Endothelial cell of umbilical vein (primary cell): ENCODE measurements around the gene SORCS2. TPM values are rescaled to one million over a fixed set of nuclear protein-coding genes. Genes with fewer than 3 reads are reported as not detected.

Source experiments
- BruUV-seq: library from RNA; stranded (reverse); fragments of 400-500 nt; replicated peaks from 2 replicates; lab custom pipeline; 2021; lab: Mats Ljungman, UMichigan
- CTCF ChIA-PET: fragments of 300-600, 350-600 bp; sonication (Branson Sonifier 250); formaldehyde crosslinking; loops from one replicate; lab custom pipeline; 2021; ENCODE audit warnings: antibody characterized with exemption, inconsistent platforms; lab: Charles Lee
- POLR2A ChIA-PET: fragments of 300-600, 350-600 bp; sonication (Branson Sonifier 250); formaldehyde crosslinking; loops from one replicate; lab custom pipeline; 2021; ENCODE audit warnings: antibody characterized with exemption, inconsistent platforms; lab: Charles Lee
- DNase-seq: peaks from one replicate; pipeline ENCODE4 v3.0.0-alpha.2; 2011; ENCODE audit warnings: low read depth, low spot score
- FAIRE-seq: peaks from 2 replicates; lab custom pipeline; 2011; peaks lifted over from hg19 to GRCh38; lab: Jason Lieb, UNC
- H2AFZ ChIP-seq: 2 replicates; pipeline ENCODE4 v1.6.0; 2012; ENCODE audit warnings: low read depth, low read length, control low read depth, inconsistent platforms
- H3K27ac ChIP-seq: 2 replicates; pipeline ENCODE4 v1.5.1; 2011; ENCODE audit warnings: low read depth, mild to moderate bottlenecking, control low read depth, low read length, moderate library complexity; ENCODE audit not compliant: insufficient read depth
- H3K27me3 ChIP-seq, 2 experiments: 2 replicates each; pipeline versions ENCODE4 v1.6.0 to v1.6.1; 2011; ENCODE audit warnings: low read length in 2 of 2, mixed read lengths in 1 of 2; ENCODE audit not compliant: control insufficient read depth in 2 of 2, insufficient read depth in 2 of 2
- H3K36me3 ChIP-seq, 2 experiments: 2 replicates in 1 of 2; 3 replicates in 1 of 2; pipeline ENCODE4 v1.5.1; 2011; ENCODE audit warnings: low read length in 2 of 2, mild to moderate bottlenecking in 1 of 2, moderate library complexity in 1 of 2; ENCODE audit not compliant: control insufficient read depth in 2 of 2, insufficient read depth in 2 of 2; ENCODE audit errors: extremely low read depth in 1 of 2
- H3K4me1 ChIP-seq: 3 replicates; pipeline ENCODE4 v1.5.1; 2011; ENCODE audit warnings: mild to moderate bottlenecking, low read length; ENCODE audit not compliant: control insufficient read depth, insufficient read depth; ENCODE audit errors: extremely low read depth
- H3K4me2 ChIP-seq: 2 replicates; pipeline ENCODE4 v1.6.1; 2011; ENCODE audit warnings: low read length, control low read depth, mixed read lengths; ENCODE audit not compliant: insufficient read depth
- H3K4me3 ChIP-seq, 3 experiments: fragments of 200-600 bp in 1 of 3; sonication (generic), shearing (Covaris generic) in 1 of 3; replicated peaks in 1 of 3; 2 replicates each; pipeline ENCODE4 v1.5.1; 2011 to 2016; ENCODE audit warnings: control low read depth in 3 of 3, low read length in 3 of 3, mild to moderate bottlenecking in 2 of 3, inconsistent platforms in 1 of 3, low read depth in 1 of 3, moderate library complexity in 1 of 3; ENCODE audit not compliant: insufficient read depth in 1 of 3
- H3K79me2 ChIP-seq: 2 replicates; pipeline ENCODE4 v1.6.0; 2012; ENCODE audit warnings: low read length, inconsistent platforms; ENCODE audit not compliant: control insufficient read depth, insufficient read depth
- H3K9ac ChIP-seq: replicated peaks from 2 replicates; pipeline ENCODE3; 2011; ENCODE audit warnings: low read length, control low read depth; ENCODE audit not compliant: insufficient read depth; ENCODE audit errors: extremely low read depth
- H3K9me1 ChIP-seq: replicated peaks from 3 replicates; pipeline ENCODE4 v1.6.0; 2011; ENCODE audit warnings: mild to moderate bottlenecking, low read length; ENCODE audit not compliant: control insufficient read depth, insufficient read depth; ENCODE audit errors: extremely low read depth
- H3K9me3 ChIP-seq: replicated peaks from 2 replicates; pipeline ENCODE4 v1.5.1; 2012; ENCODE audit warnings: low read length, inconsistent platforms; ENCODE audit not compliant: control insufficient read depth, insufficient read depth
- H4K20me1 ChIP-seq: replicated peaks from 2 replicates; pipeline ENCODE3; 2011; ENCODE audit warnings: mild to moderate bottlenecking, low read length; ENCODE audit not compliant: control insufficient read depth, insufficient read depth; ENCODE audit errors: extremely low read depth
- CTCF ChIP-seq, 2 donors: IDR thresholded peaks; 1 replicate in 1 of 2; 2 replicates in 1 of 2; pipeline ENCODE4 v1.5.1; 2011; ENCODE audit warnings: low read length in 2 of 2, mild to moderate bottlenecking in 2 of 2, moderate library complexity in 2 of 2, control low read depth in 1 of 2, inconsistent platforms in 1 of 2, low read depth in 1 of 2; ENCODE audit not compliant: insufficient read depth in 1 of 2; ENCODE audit errors: extremely low read depth in 1 of 2
- EZH2 ChIP-seq: IDR thresholded peaks from 2 replicates; pipeline ENCODE4 v1.6.1; 2012; ENCODE audit warnings: borderline replicate concordance, low read depth, mild to moderate bottlenecking, moderate library complexity, low read length, inconsistent platforms; ENCODE audit not compliant: severe bottlenecking
- FOS ChIP-seq: IDR thresholded peaks from 2 replicates; pipeline ENCODE4 v1.6.1; 2011; ENCODE audit warnings: mild to moderate bottlenecking, low read length, moderate library complexity, borderline replicate concordance; ENCODE audit not compliant: insufficient read depth
- GATA2 ChIP-seq: IDR thresholded peaks from 2 replicates; pipeline ENCODE4 v1.7.0; 2011; ENCODE audit warnings: low read depth, mild to moderate bottlenecking, moderate library complexity, mixed read lengths, low read length; ENCODE audit not compliant: insufficient read length, insufficient read depth
- JUN ChIP-seq: IDR thresholded peaks from 2 replicates; pipeline ENCODE4 v1.6.1; 2011; ENCODE audit warnings: borderline replicate concordance, low read depth; ENCODE audit not compliant: insufficient read length, insufficient read depth
- MAX ChIP-seq: IDR thresholded peaks from 2 replicates; pipeline ENCODE4 v1.6.1; 2011; ENCODE audit not compliant: insufficient read depth, insufficient read length
- MYC ChIP-seq: IDR thresholded peaks from one replicate; pipeline ENCODE4 v1.6.1; 2011; ENCODE audit warnings: mild to moderate bottlenecking, low read depth, low read length
- POLR2A ChIP-seq: IDR thresholded peaks from 2 replicates; pipeline ENCODE4 v1.6.1; 2012; ENCODE audit warnings: low read depth, mild to moderate bottlenecking, control low read depth, low read length
- POLR2AphosphoS5 ChIP-seq: IDR thresholded peaks from 2 replicates; pipeline ENCODE4 v1.6.1; 2012; ENCODE audit warnings: low read depth, mild to moderate bottlenecking, control low read depth, low read length, moderate library complexity; ENCODE audit not compliant: insufficient read depth
- dilution Hi-C: fragments of 300-500 bp; cut with MboI; formaldehyde crosslinking; loops from one replicate; pipeline ENCODE4 v1.15.0; 2019; ENCODE audit warnings: low sequenced_read_pairs; ENCODE audit not compliant: extremely low pct_ligation_motif_present
- intact Hi-C: fragments of 100-400 bp; cut with micrococcal nuclease; formaldehyde crosslinking; loops from one replicate; pipeline ENCODE4 v1.10.0; 2022
- polyA plus RNA-seq, 4 experiments: library from polyadenylated mRNA; depleted of rRNA in 3 of 4; stranded (reverse) in 3 of 4; unstranded in 1 of 4; fragments of >200 nt; gene quantifications; 2 replicates each; pipeline versions ENCODE4 v1.2.1 to v1.2.3, GENCODE V29; 2011 to 2012; ENCODE audit warnings: missing spikeins in 1 of 4
- total RNA-seq: library from RNA; stranded (reverse); gene quantifications from 2 replicates; pipeline ENCODE4 v1.2.3, GENCODE V29; 2021

SORCS2 gene
- total and polyA plus RNA-seq, 2 donors (not counting 3 experiments of a cell fraction or from before 2014, with no cell fraction given): not detected

- Histone ChIP-seq H3K4me3 (no peak overlapping the region), H3K4me1 (no peaks in the 10 kb centered on the region), H3K79me2 (no peaks in the 10 kb centered on the region), H2AFZ (no peak overlapping the region), H4K20me1 (no peaks in the 10 kb centered on the region), H3K9me3 (no peaks in the 10 kb centered on the region), H3K27ac (no peak overlapping the region), H3K27me3 (no peaks in the 10 kb centered on the region), H3K9me1 (no peaks in the 10 kb centered on the region), H3K4me2 (no peak overlapping the region), H3K9ac (no peak overlapping the region), H3K36me3 (no peaks in the 10 kb centered on the region)
- FAIRE-seq (no peak), DNase-seq (no peak)
- POLR2A ChIA-PET: no interaction called here
- intact Hi-C loops (no loop called here), dilution Hi-C loops (no loop called here)
- TF ChIP-seq JUN (no peak), POLR2AphosphoS5 (no peak), POLR2A (no peak), MYC (no peak), CTCF (IDR thresholded peaks at IDR 0.05; ENCODE audit: extremely low read depth in 1 of 2, insufficient read depth in 1 of 2, low read depth in 1 of 2, low read length in 2 of 2) (no peak), FOS (no peak), GATA2 (no peak), EZH2 (no peak), MAX (no peak)
- no TSS peak for BruUV-seq
- CTCF ChIA-PET: no interaction called here
These were observed 378.7 kb downstream of the SORCS2 start for GRCh38 chr4:7571001-7571400.
